DMS53 (cell line): Measurements from ENCODE around the gene TMEM222.
A peak's percentile ranks its signal among the peaks of the same experiment; 100 is the strongest.

Source experiments
- DNase-seq: peaks from one replicate; lab custom pipeline; 2025; lab: John Stamatoyannopoulos, UW

TMEM222 gene

DNA sequence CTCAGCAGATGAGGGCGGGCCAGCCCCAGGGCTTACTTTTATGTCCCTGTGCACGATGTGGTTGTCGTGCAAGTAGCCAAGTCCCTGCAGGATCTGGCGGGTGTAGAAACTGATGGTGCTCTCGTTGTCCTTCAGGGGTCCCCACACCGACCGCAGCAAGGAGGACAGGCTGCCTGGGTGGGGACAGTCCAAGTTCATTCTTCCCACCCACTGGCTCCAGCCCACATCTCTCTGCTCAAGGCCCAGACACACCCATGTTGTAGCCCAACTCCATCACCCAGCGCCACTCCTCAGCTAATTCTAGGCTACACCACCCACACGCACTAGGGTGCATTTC is 37.8 kb downstream of the TMEM222 start:
- DNase-seq = no peak

DNA sequence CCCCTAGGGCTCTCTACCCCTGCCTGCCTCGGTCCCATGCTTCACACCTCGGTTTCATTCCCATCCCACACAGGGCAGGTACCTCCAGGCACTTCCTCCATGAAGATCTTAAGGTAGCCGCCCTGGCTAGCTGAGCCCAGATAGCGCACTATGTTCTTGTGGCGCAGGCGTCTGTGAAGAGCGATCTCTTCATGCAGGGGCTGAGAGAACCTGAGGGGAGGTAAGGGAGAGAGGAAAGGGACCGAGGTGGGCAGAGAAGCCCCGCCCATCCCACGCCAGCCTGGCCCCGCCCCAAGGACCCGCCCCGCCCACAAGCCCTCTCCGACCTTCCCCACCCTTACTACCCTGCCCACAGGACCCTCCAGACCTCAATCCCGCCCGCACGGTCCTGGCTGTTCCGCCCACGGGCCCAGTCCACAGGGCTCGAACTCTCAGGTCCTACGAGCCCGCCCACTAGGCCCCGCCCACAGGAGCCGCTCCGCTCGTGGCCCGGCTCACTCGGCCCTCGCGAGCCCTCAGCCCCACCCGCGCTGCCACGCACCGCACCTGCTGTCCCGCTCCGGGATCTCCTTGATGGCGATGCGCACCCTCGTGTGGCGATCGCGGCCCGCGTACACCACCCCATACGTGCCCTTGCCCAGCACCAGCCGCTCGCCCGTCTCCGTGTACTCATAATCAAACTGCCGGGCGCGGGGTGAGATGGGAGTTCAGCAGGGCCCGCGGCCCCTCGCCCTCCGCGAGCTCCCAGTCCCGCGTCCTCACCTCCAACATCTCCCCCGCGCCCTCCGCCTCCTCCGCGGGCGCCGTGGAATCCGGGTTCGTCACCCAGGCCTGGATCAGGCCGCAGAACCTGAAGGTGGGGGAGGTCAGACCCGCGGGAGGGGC is 38.4 kb downstream of the TMEM222 start:
- DNase-seq = no peak

DNA sequence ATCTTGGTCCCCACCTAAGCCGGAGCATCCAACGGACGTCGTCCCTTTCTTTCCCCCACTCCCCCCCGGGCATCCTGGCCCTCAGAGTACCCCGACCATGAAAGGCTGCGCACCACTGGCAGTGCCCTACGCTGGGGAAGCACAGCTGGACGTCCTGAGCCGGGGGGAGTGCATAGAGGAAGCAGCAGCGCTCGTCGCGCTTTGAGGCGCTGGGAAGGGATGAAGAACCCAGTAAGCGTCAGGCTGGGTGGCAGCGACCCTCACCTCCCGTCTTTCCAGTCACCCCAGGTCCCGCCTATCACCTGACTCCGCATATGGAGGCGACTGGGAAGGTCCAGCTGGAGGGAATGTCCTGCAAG is 39.1 kb downstream of the TMEM222 start:
- no peak for DNase-seq

DNA sequence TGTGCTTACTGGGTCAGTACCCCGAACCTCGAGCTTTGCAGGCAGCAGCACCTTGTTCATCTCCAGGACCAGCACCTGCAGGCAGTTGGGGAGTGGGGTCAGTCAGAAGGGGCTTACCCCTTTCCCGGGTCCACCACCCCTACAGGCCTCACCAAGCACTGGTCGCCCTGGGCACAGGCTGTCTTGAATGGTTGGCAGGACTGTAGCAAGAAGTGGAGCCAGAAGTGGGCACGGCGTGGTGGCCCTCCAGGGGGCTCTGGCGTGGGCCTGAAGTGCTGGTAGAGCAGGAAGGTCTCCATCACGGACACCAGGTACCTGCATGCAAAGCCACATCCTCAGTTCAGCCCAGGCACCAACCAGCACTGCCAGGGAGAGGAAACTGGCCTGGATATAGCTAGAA is 39.6 kb downstream of the TMEM222 start:
- no peak for DNase-seq

DNA sequence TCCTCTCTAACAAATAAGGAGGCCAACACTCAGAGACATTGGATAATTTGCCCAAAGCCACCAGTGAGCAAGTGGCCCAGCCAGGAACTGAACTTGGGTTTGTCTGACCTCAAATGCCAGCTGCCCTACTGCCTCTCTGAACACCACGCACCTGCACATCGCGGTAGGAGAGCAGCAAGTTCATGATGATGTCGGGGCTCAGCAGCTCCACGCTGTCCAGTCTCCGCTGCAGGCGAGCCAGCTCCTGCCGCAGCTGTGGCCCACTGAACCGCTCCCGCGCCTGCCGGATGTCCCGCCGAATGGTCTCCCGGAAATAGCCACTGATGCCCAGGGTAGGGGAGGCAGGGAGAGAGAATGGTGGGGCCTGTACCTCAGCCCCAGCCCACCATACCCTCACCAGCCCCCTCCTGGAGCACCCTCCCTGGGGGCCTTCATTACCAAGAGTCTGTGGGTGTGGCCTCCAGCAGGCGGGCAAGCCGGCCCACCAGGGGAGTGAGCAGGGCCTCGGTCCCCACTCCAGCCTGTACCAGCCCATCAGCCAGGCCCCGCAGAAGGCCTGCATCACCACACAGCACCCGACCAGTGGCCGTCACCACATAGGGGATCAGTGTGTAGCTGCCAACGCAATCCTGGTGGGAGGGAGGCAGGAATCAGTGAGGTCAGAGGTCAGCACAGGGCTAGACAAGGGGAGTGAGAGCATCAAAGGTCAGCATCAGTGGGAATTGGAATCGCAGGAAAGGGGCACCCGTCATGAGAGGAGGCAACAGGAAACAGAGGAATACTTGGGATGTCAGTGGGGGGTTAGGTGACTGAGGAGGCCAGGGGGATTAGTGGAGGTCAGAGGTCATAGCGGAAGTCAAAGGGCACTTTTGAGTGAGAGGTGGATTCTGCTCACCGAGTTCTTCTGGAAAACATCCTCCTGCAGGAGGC is 42.1 kb downstream of the TMEM222 start:
- DNase-seq = no peak

DNA sequence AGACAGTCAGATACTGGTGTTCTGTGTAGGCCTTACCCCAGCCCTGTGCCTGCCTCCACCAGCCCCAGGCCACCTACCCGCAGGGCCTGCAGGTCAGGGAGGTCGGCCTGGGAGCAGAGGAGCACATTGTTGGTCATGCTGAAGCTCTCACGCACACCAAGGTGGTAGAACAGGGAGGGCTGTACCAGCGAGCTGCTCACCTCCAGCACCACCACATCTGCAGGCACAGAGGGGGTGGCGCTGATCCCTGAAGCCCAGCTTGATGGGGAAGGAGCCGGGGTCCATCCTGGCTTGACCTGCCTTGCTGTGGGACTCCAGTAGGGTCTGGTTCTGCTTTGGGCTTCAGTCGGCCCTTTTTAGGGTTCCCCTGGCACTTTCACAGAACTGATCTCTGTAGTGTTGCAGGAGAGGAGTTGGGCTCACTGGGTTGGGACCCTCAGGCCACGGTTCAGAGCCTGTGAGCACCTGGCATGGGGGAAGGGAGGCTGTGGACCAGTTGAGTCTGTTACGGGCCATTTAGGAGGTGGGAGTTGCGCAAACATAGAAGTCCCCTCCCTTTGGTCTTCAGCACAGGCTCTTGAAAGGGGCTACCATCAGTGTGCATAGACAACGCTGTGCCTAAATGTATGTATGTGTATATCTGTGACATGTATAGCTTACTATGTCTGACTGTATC is 42.9 kb downstream of the TMEM222 start:
- no peak for DNase-seq

DNA sequence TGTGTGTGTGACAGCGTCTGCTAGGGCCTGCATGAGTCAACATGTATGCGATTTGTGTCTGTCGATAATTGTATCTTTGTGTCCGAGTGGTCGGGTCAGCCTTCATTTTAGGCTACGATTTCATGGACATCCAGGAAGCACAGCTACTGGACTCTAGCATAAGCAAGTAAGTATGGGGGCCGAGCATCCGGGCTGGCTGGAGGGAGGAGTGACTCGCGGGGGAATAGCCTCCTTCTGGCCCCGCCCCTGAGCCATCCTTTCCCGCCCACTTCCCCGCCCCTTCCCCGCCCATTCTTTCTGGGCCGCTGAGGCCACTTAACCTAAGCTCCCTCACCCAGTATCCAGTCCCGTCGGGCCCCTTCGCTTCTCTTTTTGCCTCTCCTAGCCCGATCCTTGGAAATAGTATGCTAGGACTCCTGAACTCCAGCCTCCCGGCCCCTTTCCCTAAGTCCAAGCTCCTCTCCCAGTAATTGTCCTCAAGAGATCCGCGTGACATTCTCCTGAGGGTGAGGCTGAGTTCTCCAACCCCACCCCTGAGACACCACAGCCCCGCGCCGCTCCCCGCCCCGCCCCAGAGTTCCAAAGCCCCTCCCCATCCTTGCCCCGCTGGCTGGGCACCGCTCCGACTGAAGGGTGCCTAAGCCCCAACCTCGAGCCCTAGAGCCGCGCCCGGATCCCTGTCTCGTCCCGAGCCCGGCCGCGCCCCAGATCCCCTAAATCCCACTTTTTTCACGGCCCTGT is 43.6 kb downstream of the TMEM222 start:
- DNase-seq = peak; percentile 94

DNA sequence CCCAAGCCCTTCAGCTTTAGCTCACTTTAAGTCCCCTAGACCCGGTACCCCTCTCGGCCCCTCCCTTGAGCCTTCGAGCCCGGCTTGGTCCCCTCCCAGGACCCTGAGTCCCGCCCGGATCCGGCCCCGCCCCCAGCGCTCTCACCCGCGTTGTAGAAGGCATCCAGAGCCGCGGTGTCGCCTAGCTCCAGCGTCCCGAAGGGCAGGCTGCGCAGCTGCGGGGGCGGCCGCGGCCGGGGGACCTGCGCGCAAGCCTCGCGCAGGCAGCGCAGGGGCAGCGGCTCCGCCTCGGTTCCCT is 44.1 kb downstream of the TMEM222 start:
- peak; percentile 90 for DNase-seq

DNA sequence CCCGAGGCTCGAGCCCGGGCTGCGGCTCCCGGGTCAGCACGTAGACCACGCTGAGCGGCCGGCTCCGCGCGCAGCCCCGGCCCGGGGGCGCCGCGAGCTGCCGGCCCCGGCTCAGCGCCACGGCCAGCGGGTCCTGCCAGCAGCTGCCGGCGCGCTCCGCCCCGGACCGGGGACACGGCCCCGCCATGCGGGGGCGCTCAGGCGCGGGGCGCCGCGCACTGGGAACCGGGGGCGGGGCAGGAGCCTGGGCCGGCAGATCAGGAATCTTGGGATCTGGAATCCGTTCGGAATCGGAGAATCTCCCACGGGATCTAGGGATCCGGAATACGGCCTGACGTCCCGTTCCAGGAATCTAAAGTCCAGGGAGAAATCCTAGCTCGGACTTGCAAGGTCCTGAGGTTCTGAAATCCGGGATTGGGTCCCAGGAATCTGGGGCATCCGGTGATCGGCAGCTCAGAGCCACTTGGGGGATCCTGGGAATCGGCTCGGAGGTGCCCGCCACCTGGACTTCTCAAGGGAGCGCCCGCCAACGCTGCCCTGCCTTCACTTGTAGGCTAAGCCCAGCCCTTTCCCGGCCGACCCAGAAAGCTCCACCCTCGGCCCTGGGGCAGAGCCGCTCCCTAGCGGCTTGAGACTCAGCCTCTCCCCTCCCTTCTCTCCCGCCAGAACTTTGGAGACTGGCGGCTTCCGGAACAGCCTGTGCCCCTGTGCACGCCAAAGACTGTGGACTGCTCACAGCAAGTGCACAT is 44.6 kb downstream of the TMEM222 start, which contains the start of gene MAP3K6:
Gene MAP3K6 (minus strand): TSS at position 551 of the 749 bp plus-strand sequence. CDS start 364 bp downstream, at position 187.
- peak; percentile 90 for DNase-seq

DNA sequence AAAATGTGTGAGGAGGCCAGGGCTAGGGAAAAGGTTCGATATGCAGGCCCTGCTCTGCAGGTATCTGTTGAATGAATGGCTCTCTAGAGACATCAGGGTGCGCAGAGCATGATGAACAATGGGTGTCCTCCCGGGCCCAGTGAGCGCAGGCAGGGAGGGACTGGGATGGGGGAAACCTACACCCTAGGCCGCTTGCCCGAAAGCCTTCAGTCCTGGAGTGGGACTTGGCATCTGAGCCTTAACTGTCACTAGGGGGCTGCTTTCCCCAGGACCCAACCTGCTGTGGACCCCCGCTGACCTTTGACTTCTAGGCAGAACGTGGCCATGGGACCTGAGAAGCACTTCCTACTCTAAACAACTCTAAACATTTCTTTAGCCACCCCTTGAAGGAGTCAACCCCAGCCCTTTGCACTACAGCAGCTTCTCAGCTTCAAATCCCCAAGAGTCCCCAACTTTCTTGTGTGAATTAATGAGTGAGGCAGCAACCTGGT is 45.2 kb downstream of the TMEM222 start:
- no peak for DNase-seq

DNA sequence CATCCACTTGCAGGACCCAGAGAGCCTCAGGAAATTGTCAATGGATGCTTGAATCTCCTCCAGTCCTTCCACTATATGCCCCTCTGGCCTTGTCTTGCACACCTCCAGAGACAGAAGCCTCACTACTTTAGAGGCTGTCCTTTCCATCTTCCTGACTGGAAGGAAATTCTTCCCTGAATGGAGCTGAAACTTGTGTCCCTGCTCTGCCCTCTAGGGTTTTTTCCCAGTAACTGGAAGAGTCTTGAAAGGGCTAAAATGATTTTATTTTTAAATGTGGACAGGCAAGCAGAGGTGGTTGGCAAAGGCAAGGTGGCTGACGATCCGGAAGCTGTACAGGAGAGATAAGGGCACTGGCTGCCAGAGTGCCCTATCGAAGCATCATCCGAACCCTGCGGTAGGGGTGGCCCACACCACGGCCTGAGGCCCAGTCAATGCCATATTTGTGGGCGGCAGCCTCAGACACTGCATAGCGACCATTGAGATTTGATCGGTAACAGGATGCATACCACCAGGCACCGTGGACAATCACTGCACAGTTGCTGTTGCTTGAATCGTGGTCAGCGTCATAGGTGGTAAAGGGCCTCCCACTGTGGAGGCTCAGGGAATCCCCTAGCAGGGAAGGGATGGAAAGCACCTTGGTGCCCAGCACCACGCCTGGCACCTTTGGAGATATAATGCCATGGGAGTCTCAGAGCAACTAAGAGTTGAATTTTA is 47.1 kb downstream of the TMEM222 start:
- peak; percentile 45 for DNase-seq

DNA sequence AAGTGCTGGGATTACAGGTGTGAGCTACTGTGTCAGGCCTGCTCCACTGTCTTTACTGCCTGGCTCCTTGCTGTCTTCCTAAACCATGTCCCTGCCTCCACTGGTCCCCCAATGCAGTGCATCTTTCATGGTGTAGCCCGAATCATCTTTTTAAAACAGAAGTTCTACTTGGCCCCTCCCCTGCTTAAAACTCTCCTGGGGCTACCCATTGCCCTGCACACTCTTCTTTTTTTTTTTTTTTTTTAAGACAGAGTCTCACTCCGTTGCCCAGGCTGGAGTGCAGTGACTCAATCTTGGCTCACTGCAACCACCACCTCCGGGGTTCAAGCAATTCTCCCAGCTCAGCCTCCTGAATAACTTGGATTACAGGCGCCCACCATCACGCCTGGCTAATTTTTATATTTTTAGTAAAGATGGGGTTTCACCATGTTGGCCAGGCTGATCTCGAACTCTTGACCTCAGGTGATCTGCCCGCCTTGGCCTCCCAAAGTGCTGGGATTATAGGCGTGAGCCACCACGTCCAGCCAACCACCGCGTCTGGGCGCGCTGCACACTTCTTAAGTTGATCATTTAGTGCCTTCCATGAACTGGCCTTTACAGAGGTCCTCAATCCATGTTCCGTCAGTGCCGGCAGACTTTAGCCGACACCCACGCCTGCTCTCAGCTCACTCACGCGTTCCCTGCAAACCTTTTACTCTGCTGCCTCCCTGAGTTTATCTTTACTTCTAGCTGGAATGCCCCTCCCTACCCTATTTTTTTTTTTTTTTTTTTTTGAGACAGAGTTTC is 50.3 kb downstream of the TMEM222 start:
- no peak for DNase-seq

DNA sequence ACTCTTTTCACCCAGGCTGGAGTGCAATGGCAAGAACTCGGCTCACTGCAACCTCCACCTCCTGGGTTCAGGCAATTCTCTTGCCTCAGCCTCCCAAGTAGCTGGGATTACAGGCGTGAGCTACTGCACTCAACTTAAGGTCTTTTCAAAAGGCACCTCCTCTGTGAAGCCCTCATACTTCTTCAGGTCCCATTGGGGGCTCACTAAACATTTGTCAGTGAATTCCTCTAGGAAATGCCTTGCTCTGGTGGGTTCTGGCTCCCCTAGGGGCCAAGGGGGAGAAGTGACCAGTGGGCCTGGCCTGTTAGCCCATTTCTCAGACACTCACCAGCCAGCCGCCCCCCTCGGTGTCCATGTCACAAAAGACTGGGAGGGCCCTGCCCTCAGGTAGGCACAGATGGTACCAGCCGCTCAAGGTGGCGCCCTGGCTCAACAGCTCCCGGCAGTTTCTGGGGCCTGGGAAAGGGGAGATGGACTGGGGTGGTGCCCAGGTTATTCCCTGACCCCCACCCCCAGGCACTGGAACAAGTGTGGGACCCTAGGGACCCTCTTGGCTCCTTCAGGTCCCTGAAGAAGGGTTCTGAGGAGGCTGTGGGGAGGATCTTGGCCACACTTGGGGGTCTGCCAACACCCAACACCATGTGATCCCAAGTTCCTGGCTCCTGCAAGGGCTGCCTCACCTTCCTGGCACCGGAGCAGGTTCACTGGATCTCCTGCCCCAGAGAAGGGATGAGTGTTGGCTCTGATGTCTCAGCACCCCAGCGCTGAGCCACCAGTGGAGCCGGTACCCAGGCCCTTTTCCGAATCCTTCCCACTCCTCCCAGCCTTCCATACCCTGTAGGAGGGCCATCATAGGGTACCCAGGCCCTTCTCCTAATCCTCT is 51.1 kb downstream of the TMEM222 start:
- peak; percentile 27 for DNase-seq

DNA sequence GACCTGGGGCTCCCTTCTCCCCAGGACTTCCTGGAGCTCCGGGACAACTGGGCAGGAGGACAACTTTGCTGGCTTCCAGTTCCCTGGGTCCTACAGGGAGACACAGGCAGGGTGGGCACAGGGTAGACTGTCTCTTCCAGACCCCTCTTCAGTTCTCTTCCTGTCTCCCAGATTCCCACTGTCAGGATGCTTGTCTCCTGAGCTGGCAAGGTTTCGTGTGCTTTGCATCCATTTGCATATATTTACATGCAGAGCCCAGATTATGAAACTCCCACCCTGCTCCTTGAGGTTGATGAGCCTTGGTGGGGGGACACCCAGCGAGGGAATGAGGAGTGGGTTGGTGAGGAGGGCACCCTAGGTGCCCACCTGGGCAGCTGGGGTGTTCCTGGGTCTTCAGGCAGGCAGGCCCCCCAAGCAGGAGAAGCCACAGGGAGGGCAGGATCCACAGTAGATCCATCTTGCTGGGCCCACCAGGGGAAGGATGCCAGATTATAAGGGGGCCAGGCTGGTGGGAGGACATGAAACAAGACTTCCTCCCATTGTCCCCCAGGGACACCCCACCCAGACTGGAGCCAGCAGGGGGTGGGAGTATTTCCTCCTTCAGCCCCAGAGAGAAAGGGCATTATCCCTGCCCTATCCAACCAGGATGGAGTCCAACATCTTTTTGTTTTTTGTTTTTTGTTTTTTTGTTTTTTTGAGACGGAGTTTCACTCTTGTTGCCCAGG is 52.6 kb downstream of the TMEM222 start, which contains the start of gene FCN3:
Gene FCN3 (minus strand): TSS at position 463 of the 725 bp plus-strand sequence. CDS start 6 bp downstream, at position 457.
- no peak for DNase-seq

DNA sequence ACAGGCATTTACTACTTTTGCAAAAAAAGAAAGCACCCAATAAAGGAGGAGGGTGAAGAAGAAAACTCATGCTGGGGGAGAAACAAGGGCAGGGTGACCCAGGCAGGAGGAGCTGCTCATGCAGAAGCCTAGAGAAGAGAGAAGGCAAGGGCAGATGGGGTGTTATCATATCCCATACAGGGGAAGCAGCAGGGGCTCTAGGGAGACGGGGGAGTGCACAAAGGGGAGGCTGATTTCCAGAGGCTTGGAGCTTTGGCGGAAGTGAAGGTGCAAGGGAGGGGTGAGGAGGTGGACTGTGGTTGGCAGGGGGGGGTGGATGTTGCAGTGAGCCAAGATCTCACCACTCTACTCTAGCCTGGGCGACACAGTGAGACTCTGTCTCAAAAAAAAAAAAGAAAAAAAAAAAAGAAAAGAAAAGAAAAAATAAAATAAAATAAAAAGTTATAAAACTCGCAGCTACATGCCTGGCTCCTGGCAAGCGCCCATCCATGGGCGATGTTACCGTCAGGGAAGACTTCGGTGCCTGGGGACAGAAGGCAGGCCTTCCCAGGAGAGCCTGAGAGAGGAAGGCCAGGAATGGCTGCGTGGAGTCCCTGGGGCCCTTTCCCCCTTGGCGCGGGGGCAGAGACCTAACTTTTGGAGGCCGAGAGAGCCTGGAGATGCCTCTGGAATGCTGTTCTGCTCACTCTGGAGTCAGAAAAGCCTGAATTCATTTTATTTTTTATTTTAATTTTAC is 56.0 kb downstream of the TMEM222 start:
- DNase-seq = no peak

DNA sequence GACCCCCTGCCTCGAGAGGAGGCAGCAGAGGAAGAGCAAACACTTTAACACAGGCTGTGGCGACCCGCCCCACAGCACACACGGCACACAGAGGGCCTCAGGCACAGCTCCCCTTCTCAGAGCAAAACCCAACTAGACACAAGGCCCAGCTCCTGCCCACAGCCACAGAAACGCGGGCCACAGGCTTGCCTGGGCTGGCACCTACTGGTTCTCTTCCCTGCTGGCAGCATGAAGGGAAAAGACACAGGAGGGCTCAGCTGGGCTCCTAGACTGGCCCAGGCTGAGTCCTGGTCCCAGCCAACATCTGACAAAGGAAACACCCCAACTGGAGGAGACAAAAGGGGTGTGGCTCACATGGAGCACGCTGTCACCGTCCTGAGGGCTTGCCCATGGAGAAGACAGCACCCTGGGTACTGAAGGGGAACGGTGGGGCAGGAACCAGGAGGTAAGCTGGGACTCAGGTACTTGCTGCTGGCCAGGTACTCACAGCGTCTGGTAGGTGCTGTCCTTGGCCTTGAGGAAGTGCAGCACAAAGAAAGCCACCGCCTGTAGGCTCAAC is 57.7 kb downstream of the TMEM222 start:
- DNase-seq = no peak

DNA sequence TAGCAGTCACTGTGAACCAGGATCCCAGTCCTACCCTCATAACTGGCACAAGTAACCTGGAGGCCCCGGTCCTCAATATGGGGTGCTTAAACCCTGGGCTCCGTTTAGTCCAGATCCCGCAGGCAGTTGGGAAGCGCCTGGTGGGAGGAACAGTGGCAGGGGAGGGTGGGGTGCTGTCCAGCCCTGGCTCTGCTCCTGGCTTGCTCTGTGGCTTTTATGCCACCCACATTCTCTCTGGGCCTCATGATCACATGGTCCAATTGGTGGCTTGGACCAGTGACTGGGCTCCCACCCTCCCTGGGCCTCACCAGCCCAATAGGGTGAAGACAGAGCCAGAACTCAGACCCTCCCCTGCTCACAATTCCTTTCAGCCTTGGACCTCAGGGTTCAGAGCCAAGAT is 58.3 kb downstream of the TMEM222 start:
- DNase-seq = no peak
